Stimulated activated CD8-positive, alpha-beta memory T cell treated with anti-CD3 and anti-CD28 coated beads, Interleukin-7, amount 100 ng/mL, for 48 hours (primary cell): ENCODE results near the gene LPAR1.
"Not testable (repeated sequence)": the region's sequence is repeated elsewhere in the genome, so short reads cannot be mapped to it uniquely, and the experiment has no call there.

Experiments
- DNase-seq, 2 donors: peaks; one replicate each; pipeline ENCODE4 v3.0.0-alpha.2; 2020; ENCODE audit warnings: low read depth in 1 of 2; ENCODE audit errors: extremely low read depth in 1 of 2

LPAR1 gene

GRCh38 chr9:110830495-110830894 lies 207.8 kb downstream of the LPAR1 start:
- no peak for DNase-seq

- no peak for DNase-seq
These were observed 210.0 kb downstream of the LPAR1 start for GRCh38 chr9:110828264-110828663.

GRCh38 chr9:110826400-110826799 lies 211.9 kb downstream of the LPAR1 start:
- DNase-seq, result not testable (repeated sequence)

- no peak for DNase-seq
These were observed 212.3 kb downstream of the LPAR1 start for GRCh38 chr9:110825950-110826349.

GRCh38 chr9:110825129-110825528 lies 213.1 kb downstream of the LPAR1 start:
- not testable (repeated sequence) for DNase-seq
